SK-N-SH treated with all-trans-retinoic acid at 6 μM for 48 hours (cell line): ENCODE data around the gene DHX57.

Experiments
- ARNTL ChIP-seq: fragments of 450-650 bp; formaldehyde crosslinking; IDR thresholded peaks from 2 replicates; pipeline ENCODE4 v1.5.0; 2020; ENCODE audit warnings: low read depth, mild to moderate bottlenecking, moderate library complexity, borderline replicate concordance
- CSDC2 ChIP-seq: fragments of 250-450 bp; sonication (Bioruptor Pico); IDR thresholded peaks from 2 replicates; pipeline ENCODE4 v1.5.0; 2020; ENCODE audit warnings: mild to moderate bottlenecking, moderate library complexity
- PATZ1 ChIP-seq: fragments of 250-450 bp; sonication (Bioruptor Pico); IDR thresholded peaks from 2 replicates; pipeline ENCODE4 v1.8.0; 2020; ENCODE audit warnings: mild to moderate bottlenecking, moderate library complexity, borderline replicate concordance
- TSHZ2 ChIP-seq: fragments of 250-450 bp; sonication (Bioruptor Pico); IDR thresholded peaks from 2 replicates; pipeline ENCODE4 v1.5.0; 2020; ENCODE audit warnings: mild to moderate bottlenecking, moderate library complexity

- TF ChIP-seq PATZ1 = no peak
- no peak for TF ChIP-seq TSHZ2
- TF ChIP-seq ARNTL = no peak
- TF ChIP-seq CSDC2 = no peak
These were observed 123.9 kb downstream of the DHX57 start for GRCh38 chr2:38751596-38752410.
